IPS-NIHi11 (cell line): ENCODE data around the gene NR4A2.

ENCODE experiments used
- DNase-seq: peaks from one replicate; pipeline ENCODE4 v3.0.0; 2012; ENCODE audit warnings: mixed read lengths, low spot score

NR4A2 gene

GRCh38 chr2:156340377-156340776 is 7.9 kb upstream of the NR4A2 start:
- DNase-seq: no peak

- no peak for DNase-seq
These were observed 7.3 kb upstream of the NR4A2 start for GRCh38 chr2:156339865-156340264.

GRCh38 chr2:156339110-156339847 is 6.8 kb upstream of the NR4A2 start:
- no peak for DNase-seq

GRCh38 chr2:156338578-156338977 is 6.1 kb upstream of the NR4A2 start:
- DNase-seq: no peak

GRCh38 chr2:156334496-156335478 is 2.3 kb upstream of the NR4A2 start:
- peak; percentile 66 for DNase-seq

- DNase-seq: peak; percentile 59
These were observed 1.5 kb upstream of the NR4A2 start for GRCh38 chr2:156333951-156334495.

- DNase-seq: no peak
These were observed 891 bp upstream of the NR4A2 start for GRCh38 chr2:156333274-156333950.

GRCh38 chr2:156332284-156332533 is 312 bp downstream of the NR4A2 start:
- no peak for DNase-seq

- DNase-seq: peak; percentile 35
These were observed 793 bp downstream of the NR4A2 start for GRCh38 chr2:156331572-156332283.

GRCh38 chr2:156329927-156330726 is 2.4 kb downstream of the NR4A2 start:
- no peak for DNase-seq

- peak; percentile 38 for DNase-seq
These were observed 3.2 kb downstream of the NR4A2 start for GRCh38 chr2:156329031-156329926.

GRCh38 chr2:156327835-156328695 is 4.5 kb downstream of the NR4A2 start:
- peak; percentile 29 for DNase-seq

GRCh38 chr2:156326526-156327095 is 5.9 kb downstream of the NR4A2 start:
- DNase-seq: no peak

GRCh38 chr2:156325688-156326525 is 6.6 kb downstream of the NR4A2 start:
- DNase-seq: no peak

- no peak for DNase-seq
These were observed 8.8 kb downstream of the NR4A2 start for GRCh38 chr2:156323754-156324153.

GRCh38 chr2:156322686-156323231 is 9.8 kb downstream of the NR4A2 start:
- peak; percentile 56 for DNase-seq

- DNase-seq: no peak
These were observed 10.4 kb downstream of the NR4A2 start for GRCh38 chr2:156322051-156322685.
